ENCODE results near the gene RUBCN.

- no peak for TF ChIP-seq ZNF302 (tag by site-specific recombination; IDR thresholded peaks at IDR 0.05; ENCODE audit: low read depth)
- TF ChIP-seq ZNF138 (tag by site-specific recombination; IDR thresholded peaks at IDR 0.05; ENCODE audit: borderline replicate concordance) = no peak
- no peak for TF ChIP-seq SETDB1 (IDR thresholded peaks at IDR 0.05; ENCODE audit: insufficient read length, low read length)
- TF ChIP-seq ZNF112 (tag by site-specific recombination; IDR thresholded peaks at IDR 0.05) = no peak
- no peak for TF ChIP-seq ZNF600 (tag by site-specific recombination; IDR thresholded peaks at IDR 0.05)
- TF ChIP-seq ZNF670 (tag by site-specific recombination; IDR thresholded peaks at IDR 0.05; ENCODE audit: low read depth) = no peak
- no peak for TF ChIP-seq CTCF (tag by site-specific recombination; IDR thresholded peaks at IDR 0.05)
- no peak for TF ChIP-seq ZNF704 (tag by site-specific recombination; IDR thresholded peaks at IDR 0.05)
- no peak for TF ChIP-seq ZNF549 (tag by site-specific recombination; IDR thresholded peaks at IDR 0.05)
- no peak for TF ChIP-seq ZBTB10 (tag by site-specific recombination; IDR thresholded peaks at IDR 0.05)
- TF ChIP-seq ZSCAN5A (tag by site-specific recombination; IDR thresholded peaks at IDR 0.05) = no peak
- no peak for TF ChIP-seq TRIM28 (IDR thresholded peaks at IDR 0.05; ENCODE audit: borderline replicate concordance, low read length)
- no peak for TF ChIP-seq ELK4 (IDR thresholded peaks at IDR 0.05; ENCODE audit: borderline replicate concordance, low read depth, low read length)
Observed at GRCh38 chr3:197675563-197675860, 61.2 kb downstream of the RUBCN start.
